HL-60/S4 treated with retinoic acid at 250 ng/mL for 4 days and 3 days (cell line): ENCODE results near the gene SELENON.

Experiments used
- in situ Hi-C: fragments of 300-500 bp; cut with MboI; formaldehyde crosslinking; loops from 2 replicates; pipeline ENCODE4 v1.7.0; 2022; ENCODE audit warnings: low sequenced_read_pairs

Gene SELENON

DNA sequence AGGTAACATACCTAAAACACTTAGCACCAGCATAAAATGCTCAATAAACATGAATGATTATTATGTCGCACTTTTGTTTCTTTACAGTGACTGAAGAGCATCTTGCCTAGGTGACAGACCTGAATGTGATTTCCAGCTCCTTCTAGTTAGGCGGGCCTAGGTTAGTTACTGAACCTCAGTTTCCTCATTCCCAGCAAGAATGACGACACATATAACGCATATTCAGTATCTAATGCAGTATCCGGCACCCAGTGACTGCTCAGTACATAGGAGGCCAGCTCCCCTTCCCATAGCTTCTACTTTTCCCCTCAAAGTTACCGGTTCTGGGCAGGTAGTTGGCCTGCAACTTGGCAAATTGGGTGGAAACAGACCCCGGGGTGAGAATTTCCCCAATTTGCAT, 58.5 kb downstream of the SELENON start:
- in situ Hi-C loops, result no loop called here

DNA sequence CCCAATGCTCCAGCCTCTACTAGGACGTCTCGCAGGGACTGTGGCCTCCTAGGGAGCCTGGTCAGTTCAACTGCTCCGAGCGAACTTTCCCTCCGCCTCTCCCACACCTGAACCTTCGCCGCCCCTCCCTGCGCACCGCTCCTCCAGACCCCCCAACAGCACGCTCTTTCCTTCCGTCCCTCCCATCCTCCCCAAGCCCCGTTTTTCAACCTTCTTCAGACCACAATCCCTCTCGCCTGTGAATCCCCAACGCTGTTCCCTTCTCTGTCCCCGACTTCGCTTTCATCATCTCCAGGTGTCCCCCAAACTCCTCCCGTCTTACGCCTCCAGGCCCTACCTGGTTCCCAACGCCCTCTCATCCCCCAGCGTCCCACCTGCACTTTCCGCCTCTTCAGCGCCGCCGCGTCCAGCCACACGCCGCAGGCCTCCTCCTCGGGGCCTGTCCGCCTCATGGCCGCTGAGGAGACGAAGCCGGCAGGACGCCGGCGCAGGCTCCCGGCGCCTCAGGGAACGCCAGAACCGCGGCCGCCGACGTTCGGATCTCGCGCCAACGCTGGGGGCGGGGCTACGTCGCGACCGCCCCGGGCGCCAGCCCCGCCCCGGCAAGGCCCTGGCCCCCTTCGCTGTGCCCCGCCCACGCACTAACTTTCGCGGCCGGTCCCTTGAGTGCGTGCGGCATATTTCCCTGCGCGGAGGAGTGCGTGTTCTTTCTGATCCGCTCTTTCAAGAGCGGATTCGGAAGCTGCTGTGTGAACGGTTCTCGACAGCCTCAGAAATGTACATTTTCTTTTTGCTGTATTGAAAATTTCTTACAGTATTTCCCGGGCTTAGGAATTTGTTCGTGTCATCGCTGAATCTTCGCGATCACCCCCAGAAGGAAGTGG, 59.2 kb downstream of the SELENON start, which contains the start of gene AUNIP:
Gene AUNIP (minus strand): TSS at position 552 of the 884 bp plus-strand sequence. CDS start 100 bp downstream, at position 452.
- in situ Hi-C loops, result no loop called here

DNA sequence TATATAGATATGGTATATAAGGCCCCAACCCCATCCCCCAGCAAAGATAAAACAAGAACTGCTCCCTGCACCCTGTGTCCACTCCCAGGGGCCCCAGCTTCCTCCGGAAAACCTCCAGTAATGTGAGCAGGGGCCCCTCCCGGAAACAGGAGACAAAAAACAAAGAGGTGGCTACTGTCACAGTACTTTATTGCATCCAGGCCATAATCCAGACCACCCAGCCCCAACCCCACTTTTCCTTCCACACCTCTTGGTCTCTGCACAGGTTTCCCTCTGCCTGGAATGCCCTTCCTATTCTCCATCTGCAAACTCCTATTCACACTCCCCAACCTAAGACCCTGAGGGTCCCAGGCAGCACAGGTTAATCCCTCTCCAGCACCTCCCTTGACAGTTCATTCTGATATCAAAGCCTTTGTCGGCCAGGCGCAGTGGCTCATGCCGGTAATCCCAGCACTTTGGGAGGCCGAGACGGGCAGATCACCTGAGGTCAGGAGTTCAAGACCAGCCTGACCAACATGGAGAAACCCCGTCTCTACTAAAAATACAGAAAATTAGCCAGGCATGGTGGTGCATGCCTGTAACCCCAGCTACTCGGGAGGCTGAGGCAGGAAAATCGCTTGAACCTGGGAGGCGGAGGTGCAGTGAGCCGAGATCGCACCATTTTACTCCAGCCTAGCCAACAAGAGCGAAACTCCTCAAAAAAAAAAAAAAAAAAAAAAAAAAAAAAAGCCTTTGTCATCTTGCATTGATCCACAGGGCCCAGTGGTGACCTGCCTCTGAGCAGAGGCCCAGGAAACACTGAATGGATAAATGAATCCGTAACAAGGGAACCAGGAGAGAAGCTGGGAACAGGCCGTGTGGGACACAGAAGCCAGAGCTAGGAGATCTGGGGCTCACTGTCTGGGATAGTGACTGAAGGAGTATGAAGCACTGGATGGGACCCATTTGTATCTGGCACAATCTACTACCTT, 61.6 kb downstream of the SELENON start:
- in situ Hi-C loops, result no loop called here

DNA sequence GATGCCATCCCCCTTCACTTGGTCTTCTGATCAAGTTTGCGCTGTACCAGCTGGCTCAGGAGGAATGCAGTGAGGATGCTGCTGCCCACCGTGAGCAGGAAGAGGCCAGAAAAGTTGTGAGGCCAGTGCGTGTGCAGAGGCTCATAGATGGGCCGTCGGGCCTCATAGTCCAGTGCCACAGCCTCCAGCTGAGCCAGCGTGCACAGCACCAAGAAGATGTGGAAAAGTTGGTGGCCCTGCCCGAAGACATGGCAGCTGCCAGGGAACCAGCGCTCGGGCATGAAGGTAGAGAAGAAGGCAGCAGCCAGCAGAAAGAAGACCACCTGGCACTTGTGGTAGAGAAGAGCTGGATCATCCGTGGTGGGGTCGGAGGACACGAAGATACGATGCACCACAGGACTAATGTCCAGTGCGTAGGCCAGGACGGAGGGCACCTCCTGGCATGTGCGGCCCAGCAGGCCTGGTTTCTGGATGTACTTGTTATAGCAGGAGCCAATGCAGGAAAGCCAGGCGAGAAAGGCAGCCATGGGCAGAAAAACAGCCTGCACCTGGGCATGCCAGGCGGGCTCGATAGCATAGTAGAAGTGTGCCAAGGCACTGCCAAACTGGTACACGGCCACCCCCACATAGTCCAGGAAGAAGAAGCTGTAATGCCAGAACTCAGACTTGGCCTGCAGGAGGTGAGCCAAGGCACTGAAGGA, 62.9 kb downstream of the SELENON start:
- in situ Hi-C loops, result no loop called here

DNA sequence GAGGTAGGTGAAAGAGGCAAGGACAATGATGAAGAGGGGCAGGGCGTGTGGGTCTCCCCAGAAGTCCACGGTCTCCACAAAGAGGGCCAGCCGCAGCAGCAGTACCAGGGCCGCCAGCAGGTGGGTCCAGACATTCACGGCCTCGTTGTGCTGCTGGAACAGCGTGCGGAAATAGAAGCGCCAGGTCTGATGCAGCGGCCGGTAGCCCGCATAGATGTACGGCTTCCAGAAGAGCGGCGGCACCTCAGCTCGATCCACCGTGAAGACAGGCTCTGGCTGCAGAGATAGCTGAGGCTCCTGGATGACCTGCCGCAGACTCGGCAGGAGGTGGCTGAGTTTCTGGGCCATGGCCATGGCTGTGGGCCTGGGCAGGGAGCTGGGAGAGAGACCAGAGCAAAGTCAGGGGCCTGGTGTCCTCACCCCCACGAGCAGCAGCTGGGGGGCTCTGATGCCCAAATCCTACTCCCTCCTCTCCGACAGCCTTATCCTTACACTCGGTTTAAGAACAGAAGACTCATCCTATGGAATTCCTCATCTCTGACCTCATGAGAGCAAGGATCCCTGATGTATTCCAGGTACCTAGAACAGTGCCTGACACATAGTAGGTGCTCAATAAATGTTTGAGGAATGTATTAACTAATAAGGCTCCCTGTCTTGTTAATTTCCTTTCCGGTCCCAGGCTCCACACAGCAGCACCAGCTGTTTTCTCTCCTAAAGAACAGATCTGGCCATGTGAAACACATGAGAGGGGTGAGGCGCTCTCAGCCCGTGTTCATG, 63.7 kb downstream of the SELENON start:
- in situ Hi-C loops, result no loop called here

DNA sequence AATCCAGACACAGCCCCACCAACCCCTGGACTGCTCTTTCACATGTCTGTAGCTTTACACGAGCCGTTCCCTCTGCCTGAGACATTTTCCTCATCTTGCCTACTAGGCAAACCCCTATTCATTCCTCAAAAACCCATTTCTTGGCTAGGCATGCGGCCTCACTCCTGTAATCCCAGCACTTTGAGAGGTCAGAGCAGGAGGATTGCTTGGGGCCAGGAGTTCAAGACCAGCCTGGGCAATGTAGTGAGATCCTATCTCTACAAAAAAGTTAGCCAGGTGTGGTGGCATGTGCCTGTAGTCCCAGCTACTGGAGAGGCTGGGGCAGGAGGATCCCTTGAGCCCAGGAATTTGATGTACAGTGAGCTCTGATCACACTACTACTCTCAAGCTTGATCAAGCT, 64.4 kb downstream of the SELENON start:
- in situ Hi-C loops, result no loop called here

DNA sequence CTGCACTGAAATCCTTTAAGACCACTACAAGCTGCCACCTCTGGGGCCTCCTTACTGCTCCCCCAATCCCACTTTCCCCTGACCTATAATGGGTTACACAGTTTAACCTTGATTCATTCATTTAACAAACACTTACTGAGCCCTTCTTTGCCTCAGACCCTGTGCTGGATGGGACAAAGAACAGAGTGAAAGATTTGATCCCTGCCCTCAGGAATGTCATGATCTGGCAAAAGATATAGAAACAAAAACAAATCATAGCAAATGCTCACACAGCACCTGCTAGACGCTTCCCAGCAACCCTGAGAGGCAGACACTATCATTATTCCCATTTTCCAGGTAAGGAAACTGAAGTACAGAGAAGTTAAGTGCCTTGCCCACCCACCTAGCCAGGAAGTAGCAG, 66.3 kb downstream of the SELENON start:
- in situ Hi-C loops, result no loop called here

DNA sequence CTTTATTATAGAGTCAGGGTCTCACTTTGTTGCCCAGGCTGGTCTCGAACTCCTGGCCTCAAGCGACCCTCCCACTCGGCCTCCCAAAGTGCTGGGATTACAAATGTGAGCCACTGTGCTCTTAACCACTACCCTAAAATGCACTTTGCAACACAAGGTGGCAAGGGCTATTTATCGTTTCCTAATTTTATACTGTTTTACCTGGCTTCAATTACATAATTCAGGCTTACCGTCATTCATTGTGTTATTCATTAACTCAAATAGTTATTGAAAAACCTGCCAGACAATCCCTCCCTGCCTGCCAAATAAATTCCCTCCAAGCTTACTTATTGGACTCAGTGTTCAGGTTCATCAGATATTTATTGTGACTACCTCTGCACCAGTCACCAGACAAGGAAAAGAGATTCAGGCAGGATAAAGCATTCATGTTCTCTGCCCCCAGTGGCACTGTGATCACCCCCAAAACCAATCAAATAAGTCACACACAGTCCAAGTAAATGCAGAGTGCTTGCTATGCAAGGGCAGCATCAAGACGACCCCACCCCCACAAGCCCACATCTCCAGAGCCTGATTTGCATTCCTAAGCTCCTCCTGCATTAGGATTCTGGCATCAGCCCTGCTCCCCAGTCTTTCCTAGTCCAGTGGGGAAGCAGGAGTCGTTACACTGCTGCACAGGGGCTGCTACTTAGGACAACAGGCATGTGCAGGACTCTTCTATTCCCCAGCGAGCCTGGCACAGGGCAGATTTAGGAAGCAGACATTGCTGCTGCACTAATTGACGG, 67.4 kb downstream of the SELENON start:
- in situ Hi-C loops, result no loop called here
